K562 (cell line): ENCODE data around the gene SRSF9. TPM values are rescaled to one million over a fixed set of nuclear protein-coding genes. Genes with fewer than 3 reads are reported as not detected.

Experiments
- ATF4 ChIP-seq: fragments of 450-650 bp; formaldehyde crosslinking; IDR thresholded peaks from 2 replicates; pipeline ENCODE4 v1.4.0; 2022; ENCODE audit warnings: mild to moderate bottlenecking, moderate library complexity
- DLX4 ChIP-seq: fragments of 250-450 bp; sonication (Bioruptor Pico); IDR thresholded peaks from 2 replicates; pipeline ENCODE4 v1.6.1; 2021; ENCODE audit warnings: mild to moderate bottlenecking
- ESRRB ChIP-seq: fragments of 250-450 bp; sonication (Bioruptor Pico); IDR thresholded peaks from 2 replicates; pipeline ENCODE4 v1.5.0; 2020; ENCODE audit warnings: mild to moderate bottlenecking, moderate library complexity, borderline replicate concordance
- GATAD2B ChIP-seq: fragments of 450-650 bp; IDR thresholded peaks from 2 replicates; pipeline ENCODE4 v1.6.1; 2017; ENCODE audit warnings: mild to moderate bottlenecking, borderline replicate concordance
- HDGF ChIP-seq: fragments of 450-650 bp; IDR thresholded peaks from 2 replicates; pipeline ENCODE4 v1.6.1; 2016
- HNRNPH1 ChIP-seq: fragments of 200-400 bp; formaldehyde crosslinking; optimal IDR thresholded peaks from 2 replicates; pipeline ENCODE3; 2017; ENCODE audit warnings: low read depth, mild to moderate bottlenecking, low read length, moderate library complexity
- KDM1A ChIP-seq, 2 experiments: fragments of 450-650 bp; IDR thresholded peaks; 2 replicates each; pipeline ENCODE4 v1.6.1; 2016; ENCODE audit warnings: mild to moderate bottlenecking in 2 of 2
- KDM4B ChIP-seq, 2 experiments: fragments of 450-650 bp in 1 of 2; sonication (generic) in 1 of 2; IDR thresholded peaks; 2 replicates each; pipeline ENCODE4 v1.6.1; 2016 to 2017; ENCODE audit warnings: borderline replicate concordance in 2 of 2, antibody characterized with exemption in 1 of 2, low read depth in 1 of 2, mild to moderate bottlenecking in 1 of 2
- KDM5B ChIP-seq: fragments of 200-600 bp; sonication (generic); IDR thresholded peaks from 2 replicates; pipeline ENCODE4 v1.6.1; 2012; ENCODE audit warnings: low read depth, mild to moderate bottlenecking, moderate library complexity, low read length, control low read depth, inconsistent platforms; ENCODE audit not compliant: insufficient replicate concordance
- LEF1 ChIP-seq: fragments of 450-650 bp; IDR thresholded peaks from 2 replicates; pipeline ENCODE4 v1.6.1; 2016; ENCODE audit warnings: mild to moderate bottlenecking
- MTA2 ChIP-seq: fragments of 450-650 bp; IDR thresholded peaks from 2 replicates; pipeline ENCODE4 v1.6.1; 2016; ENCODE audit warnings: low read depth
- NCOA6 ChIP-seq: fragments of 450-650 bp; IDR thresholded peaks from 2 replicates; pipeline ENCODE4 v1.6.1; 2017; ENCODE audit warnings: mild to moderate bottlenecking
- NFIC ChIP-seq: fragments of 450-650 bp; IDR thresholded peaks from 2 replicates; pipeline ENCODE4 v1.6.1; 2017; ENCODE audit warnings: mild to moderate bottlenecking, inconsistent platforms
- PREB ChIP-seq: sonication (generic); formaldehyde crosslinking; IDR thresholded peaks from 2 replicates; pipeline ENCODE4 v1.8.1; 2023; ENCODE audit warnings: mild to moderate bottlenecking, missing genetic modification reagents
- RBM17 ChIP-seq: fragments of 200-400 bp; formaldehyde crosslinking; IDR thresholded peaks from 2 replicates; pipeline ENCODE4 v1.6.1; 2017; ENCODE audit warnings: low read depth, mild to moderate bottlenecking, low read length, borderline replicate concordance
- RCOR1 ChIP-seq, 2 experiments: IDR thresholded peaks; 2 replicates each; pipeline ENCODE4 v1.6.1; 2012; ENCODE audit warnings: low read depth in 2 of 2, low read length in 2 of 2, borderline replicate concordance in 1 of 2, improper control_type of control experiment in 1 of 2
- SP2 ChIP-seq: IDR thresholded peaks from 2 replicates; pipeline ENCODE4 v1.6.1; 2011; ENCODE audit warnings: mild to moderate bottlenecking, low read depth, low read length, moderate library complexity; ENCODE audit not compliant: poor library complexity, severe bottlenecking; ENCODE audit errors: extremely low read depth
- TCFL5 ChIP-seq: fragments of 250-450 bp; sonication (Bioruptor Pico); conservative IDR thresholded peaks from 2 replicates; pipeline ENCODE4 v1.6.1; 2021; ENCODE audit warnings: mild to moderate bottlenecking, moderate library complexity, matching md5 sums
- TEAD1 ChIP-seq, 2 experiments: fragments of 450-650 bp in 1 of 2; sonication (generic) in 1 of 2; formaldehyde crosslinking; IDR thresholded peaks; 2 replicates each; pipeline versions ENCODE4 v1.4.0 to v1.8.0; 2020 to 2022; ENCODE audit warnings: mild to moderate bottlenecking in 2 of 2, missing genetic modification reagents in 1 of 2
- THAP7 ChIP-seq: fragments of 250-450 bp; sonication (Bioruptor Pico); IDR thresholded peaks from 2 replicates; pipeline ENCODE4 v1.5.0; 2021
- XRCC3 ChIP-seq: fragments of 450-650 bp; IDR thresholded peaks from 2 replicates; pipeline ENCODE4 v1.6.1; 2017; ENCODE audit warnings: mild to moderate bottlenecking, moderate library complexity
- ZNF165 ChIP-seq: fragments of 250-450 bp; sonication (Bioruptor Pico); IDR thresholded peaks from 2 replicates; pipeline ENCODE4 v1.4.0; 2020; ENCODE audit warnings: borderline replicate concordance
- ZNF431 ChIP-seq: sonication (generic); formaldehyde crosslinking; IDR thresholded peaks from 2 replicates; pipeline ENCODE4 v1.8.0; 2022; ENCODE audit warnings: mild to moderate bottlenecking, missing genetic modification reagents
- ZNF449 ChIP-seq: fragments of 250-450 bp; sonication (Bioruptor Pico); IDR thresholded peaks from 2 replicates; pipeline ENCODE4 v1.8.0; 2022; ENCODE audit warnings: moderate library complexity, mild to moderate bottlenecking, inconsistent platforms
- ZNF778 ChIP-seq: fragments of 450-650 bp; formaldehyde crosslinking; IDR thresholded peaks from 2 replicates; pipeline ENCODE4 v1.4.0; 2020; ENCODE audit warnings: mild to moderate bottlenecking, moderate library complexity
- polyA plus RNA-seq, 8 experiments: library from polyadenylated mRNA; depleted of rRNA in 4 of 8; stranded (reverse) in 5 of 8; unstranded in 3 of 8; fragments of >200 nt; fragmentation: Nextera tagmentation in 2 of 8; fragmentation: Illumina TruSeq in 1 of 8; extraction: Ambion mirVana in 2 of 8; extraction: Trizol in 1 of 8; gene quantifications; 2 replicates each; pipeline versions ENCODE4 v1.2.1 to v1.2.3, GENCODE V29; 2011 to 2014; ENCODE audit warnings: inconsistent platforms in 1 of 8, missing spikeins in 1 of 8
- total RNA-seq, 7 experiments: library from RNA; depleted of rRNA in 6 of 7; stranded (reverse); fragments of >200 nt in 6 of 7; fragmentation: Illumina TruSeq in 2 of 7; extraction: Trizol in 2 of 7; gene quantifications; 2 replicates each; pipeline versions ENCODE4 v1.2.1 to v1.2.3, GENCODE V29; 2011 to 2021; ENCODE audit warnings: low replicate concordance in 1 of 7

The SRSF9 gene
- total and polyA plus RNA-seq, 9 of the 15 experiments (the other 6 are each of a cell fraction or from before 2014, with no cell fraction given) = 40.3 to 291 (median 230) TPM

- TF ChIP-seq KDM4B (IDR thresholded peaks at IDR 0.05; ENCODE audit: borderline replicate concordance in 2 of 2, low read depth in 1 of 2) = peak in 1 of 2 experiments; percentile 18; a peak in 1 of 4 replicates
- TF ChIP-seq ATF4 = 0 out of 2 replicates have a peak, but pooled peaks have one; percentile 12
- TF ChIP-seq THAP7 (CRISPR knock-in tag) = peak; percentile 83; the same call in 1 of the 2 replicates
- peak; percentile 73 for TF ChIP-seq KDM5B
- no peak for TF ChIP-seq ZNF431
- no peak for TF ChIP-seq NFIC
- peak in 1 of 2 experiments; percentile 64; a peak in 3 of 4 replicates for TF ChIP-seq RCOR1 (IDR thresholded peaks at IDR 0.05; ENCODE audit: borderline replicate concordance in 1 of 2, low read depth in 2 of 2, low read length in 2 of 2)
- TF ChIP-seq MTA2 = no peak
- peak; percentile 45 to 52; a peak in 3 of 4 replicates for TF ChIP-seq TEAD1 (CRISPR knock-in tag; IDR thresholded peaks at IDR 0.05)
- no peak for TF ChIP-seq KDM1A (IDR thresholded peaks at IDR 0.05)
- TF ChIP-seq SP2 = no peak
- TF ChIP-seq LEF1 = no peak
- TF ChIP-seq HNRNPH1 = no peak
- no peak for TF ChIP-seq ZNF449 (CRISPR knock-in tag)
- no peak for TF ChIP-seq TCFL5
- peak; percentile 81 for TF ChIP-seq GATAD2B
- TF ChIP-seq RBM17 = no peak
- no peak for TF ChIP-seq ZNF165 (CRISPR knock-in tag)
- TF ChIP-seq ZNF778 (CRISPR knock-in tag) = no peak
- no peak for TF ChIP-seq DLX4 (CRISPR knock-in tag)
- no peak for TF ChIP-seq ESRRB
- TF ChIP-seq HDGF = no peak
- no peak for TF ChIP-seq XRCC3
- no peak for TF ChIP-seq NCOA6
- TF ChIP-seq PREB (CRISPR knock-in tag) = no peak
Observed at GRCh38 chr12:120469450-120470149, at the start of gene SRSF9 (continued).
